Stimulated activated naive B cell treated with anti-CD40 and anti-IgM and Interleukin-4, amounts not matched to agents 10 μg/mL and 1 μg/mL and 100 μg/mL, for 72 hours (primary cell): ENCODE data around the gene PARG.
"Not testable (repeated sequence)": the region's sequence is repeated elsewhere in the genome, so short reads cannot be mapped to it uniquely, and the experiment has no call there.

Experiments used
- ATAC-seq, 2 donors: fragments of 150-1000 bp; cut with Tn5 transposase; replicated peaks; 2 replicates each; pipeline ENCODE4 v1.10.0; 2021; ENCODE audit warnings: moderate library complexity in 1 of 2
- DNase-seq: peaks from one replicate; pipeline ENCODE4 v3.0.0; 2021
- H3K27ac Mint-ChIP-seq: one replicate; pipeline ENCODE4 v1.8.0; 2022; ENCODE audit warnings: mild to moderate bottlenecking, mixed read lengths
- H3K27me3 Mint-ChIP-seq, 2 donors: one replicate each; pipeline ENCODE4 v1.8.0; 2022; ENCODE audit warnings: mixed read lengths in 2 of 2
- H3K36me3 Mint-ChIP-seq, 2 donors: one replicate each; pipeline ENCODE4 v1.8.0; 2022; ENCODE audit warnings: mixed read lengths in 2 of 2, mild to moderate bottlenecking in 1 of 2
- H3K4me1 Mint-ChIP-seq, 2 donors: one replicate each; pipeline ENCODE4 v1.8.0; 2022; ENCODE audit warnings: mixed read lengths in 2 of 2, mild to moderate bottlenecking in 1 of 2
- H3K4me3 Mint-ChIP-seq, 2 donors: one replicate each; pipeline ENCODE4 v1.8.0; 2022; ENCODE audit warnings: mild to moderate bottlenecking in 2 of 2, mixed read lengths in 2 of 2, moderate library complexity in 1 of 2
- H3K9me3 Mint-ChIP-seq, 2 donors: one replicate each; pipeline ENCODE4 v1.8.0; 2022; ENCODE audit warnings: mixed read lengths in 2 of 2, mild to moderate bottlenecking in 1 of 2

The PARG gene

DNA sequence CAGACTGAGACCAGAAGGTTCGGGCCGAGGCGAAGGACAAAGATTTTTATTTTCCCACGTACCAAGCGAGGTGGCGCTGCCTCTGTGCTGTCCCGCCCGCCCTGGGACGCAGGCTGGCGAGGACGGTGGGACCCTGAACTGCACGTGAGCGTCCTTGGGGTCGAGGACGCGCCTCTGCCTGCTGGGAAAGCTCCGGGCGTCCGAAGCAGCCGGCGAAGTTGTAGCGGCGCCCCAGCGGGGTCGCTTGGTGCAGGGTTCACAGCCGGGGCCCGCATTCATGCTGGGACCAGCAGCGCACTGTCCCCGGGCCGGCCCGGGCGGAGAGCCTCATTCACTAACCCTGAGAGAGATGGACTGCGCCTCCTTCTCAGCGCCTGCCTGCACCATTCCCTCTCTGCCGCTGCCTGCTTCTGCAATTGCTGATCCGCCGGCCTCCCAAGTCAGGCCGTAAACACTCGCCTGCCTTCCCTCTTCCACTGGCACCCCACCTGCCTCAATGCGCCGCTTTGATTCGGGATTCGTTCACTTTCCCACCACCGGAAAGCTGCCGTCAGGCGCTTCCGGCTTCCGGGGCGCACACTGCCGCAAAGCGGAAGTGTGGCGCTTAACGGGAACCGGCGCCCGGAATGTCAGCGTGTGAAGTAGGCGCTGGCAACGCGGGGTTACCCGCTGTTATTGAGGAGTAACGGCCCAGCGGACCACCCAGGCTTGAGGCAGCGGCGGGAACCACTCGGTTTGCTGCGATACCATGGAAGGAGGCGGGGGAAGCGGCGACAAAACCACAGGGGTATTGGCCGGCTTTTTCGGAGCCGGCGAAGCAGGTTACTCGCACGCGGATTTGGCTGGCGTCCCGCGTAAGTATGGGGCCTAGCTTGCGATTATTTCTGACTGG is at the start of gene PARG, which contains the start of gene TIMM23B:
Gene PARG (minus strand): TSS at position 581 of the 892 bp plus-strand sequence. CDS start 302 bp downstream, at position 279.
Gene TIMM23B (plus strand): TSS at position 607 of the 892 bp plus-strand sequence. CDS start 142 bp downstream, at position 749.
- ATAC-seq (peak; percentile 90 to 92), DNase-seq (peak; percentile 76)
- peaks cover 6 to 10% of the 10 kb centered on the region in 2 donors for H3K36me3 Mint-ChIP-seq
- peak within 1 kb of the TSS; percentile 94 for H3K27ac Mint-ChIP-seq
- H3K4me1 Mint-ChIP-seq = peaks cover 16 to 29% of the 10 kb centered on the region in 2 donors
- not testable (repeated sequence) for H3K9me3 Mint-ChIP-seq, H3K27me3 Mint-ChIP-seq
- peak within 1 kb of the TSS; percentile 99 to 100 for H3K4me3 Mint-ChIP-seq

DNA sequence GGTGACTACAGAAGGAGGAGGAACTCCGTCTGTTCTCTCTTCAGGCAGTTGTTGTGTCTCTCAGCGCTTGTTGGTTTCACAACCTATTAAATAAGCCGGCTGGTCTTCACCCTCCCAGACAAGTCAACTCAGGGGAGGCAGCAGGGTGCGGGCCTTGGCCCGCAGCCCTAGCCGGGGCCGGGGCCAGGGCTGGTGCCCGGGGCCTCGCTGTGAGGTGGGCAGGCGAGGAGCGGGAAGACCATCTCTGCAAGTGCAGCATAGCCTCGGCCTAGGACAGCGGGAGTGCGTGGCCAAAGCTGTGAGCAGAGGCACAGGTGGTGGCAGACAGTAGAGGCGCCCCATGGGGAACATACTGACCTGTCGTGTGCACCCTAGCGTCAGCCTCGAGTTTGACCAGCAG is 46.5 kb upstream of the PARG start, which contains the start of gene AGAP6:
Gene AGAP6 (plus strand): TSS at position 31 of the 400 bp plus-strand sequence. CDS start 310 bp downstream, at position 341.
- DNase-seq, ATAC-seq, H3K9me3 Mint-ChIP-seq, H3K4me3 Mint-ChIP-seq, H3K4me1 Mint-ChIP-seq, H3K27me3 Mint-ChIP-seq, H3K27ac Mint-ChIP-seq: not testable (repeated sequence)
- peaks cover 13 to 16% of the 10 kb centered on the region in 2 donors for H3K36me3 Mint-ChIP-seq

DNA sequence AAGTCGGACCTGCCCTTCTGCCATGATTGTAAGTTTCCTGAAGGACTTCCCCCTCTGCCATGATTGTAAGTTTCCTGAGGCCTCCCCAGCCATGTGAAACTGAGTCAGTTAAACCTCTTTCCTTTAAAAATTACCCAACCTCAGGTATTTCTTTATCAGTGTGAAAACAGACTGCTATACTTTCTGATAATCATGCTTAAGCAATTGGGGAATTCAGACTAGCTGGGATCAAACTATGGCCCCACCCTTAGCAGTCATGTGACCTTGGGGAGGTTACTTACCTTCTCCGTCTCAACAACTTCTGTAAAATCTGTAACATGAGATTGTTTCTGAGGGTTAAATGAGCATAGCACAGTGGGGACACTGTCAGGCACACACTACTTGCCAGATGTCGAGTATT is 45.4 kb upstream of the PARG start:
- H3K9me3 Mint-ChIP-seq, H3K27me3 Mint-ChIP-seq, H3K4me3 Mint-ChIP-seq, DNase-seq, H3K4me1 Mint-ChIP-seq, H3K27ac Mint-ChIP-seq, ATAC-seq: not testable (repeated sequence)
- H3K36me3 Mint-ChIP-seq = peaks cover 13 to 16% of the 10 kb centered on the region in 2 donors

DNA sequence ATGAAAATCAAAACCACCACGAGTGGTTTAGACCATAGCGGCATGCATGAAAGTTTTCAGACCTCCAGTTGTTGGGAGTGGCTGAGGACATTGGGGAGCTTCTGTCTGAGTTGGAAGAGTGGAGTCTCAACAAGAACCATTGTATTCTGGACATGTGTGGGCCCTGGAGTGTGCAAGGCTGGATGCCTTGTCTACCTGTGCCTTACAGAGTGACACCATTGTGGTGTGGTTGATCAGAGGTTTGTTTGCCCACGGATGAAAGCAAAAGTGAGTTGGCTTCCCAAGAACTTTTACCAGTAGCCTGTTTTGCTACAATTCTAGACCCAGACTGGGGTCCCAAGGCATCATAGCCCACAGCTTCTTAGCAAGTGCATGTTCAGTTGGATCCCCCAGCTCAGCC is 35.9 kb upstream of the PARG start:
- H3K4me1 Mint-ChIP-seq, H3K9me3 Mint-ChIP-seq, H3K27ac Mint-ChIP-seq, H3K4me3 Mint-ChIP-seq, H3K36me3 Mint-ChIP-seq, DNase-seq, ATAC-seq, H3K27me3 Mint-ChIP-seq: not testable (repeated sequence)

DNA sequence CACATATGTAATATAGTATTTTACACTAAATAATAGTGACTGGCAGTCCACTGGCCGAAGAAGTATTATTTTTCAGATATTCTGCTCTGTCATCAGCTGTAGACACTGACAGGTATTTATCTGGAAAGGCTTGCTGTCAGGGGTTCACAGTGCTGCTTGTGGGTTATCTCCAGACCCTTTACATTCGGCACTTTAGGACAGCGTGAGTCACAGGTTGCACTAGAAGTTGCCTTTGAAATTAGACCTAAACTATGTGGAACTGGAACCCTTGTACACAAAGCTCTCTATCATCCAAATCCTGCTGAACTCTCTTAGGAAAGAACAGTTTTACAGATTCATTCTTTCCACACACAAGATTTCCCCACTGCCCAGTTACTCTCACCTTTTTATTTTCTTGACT is 30.3 kb upstream of the PARG start:
- not testable (repeated sequence) for DNase-seq, H3K4me3 Mint-ChIP-seq, H3K27ac Mint-ChIP-seq, ATAC-seq, H3K36me3 Mint-ChIP-seq, H3K4me1 Mint-ChIP-seq, H3K9me3 Mint-ChIP-seq, H3K27me3 Mint-ChIP-seq

DNA sequence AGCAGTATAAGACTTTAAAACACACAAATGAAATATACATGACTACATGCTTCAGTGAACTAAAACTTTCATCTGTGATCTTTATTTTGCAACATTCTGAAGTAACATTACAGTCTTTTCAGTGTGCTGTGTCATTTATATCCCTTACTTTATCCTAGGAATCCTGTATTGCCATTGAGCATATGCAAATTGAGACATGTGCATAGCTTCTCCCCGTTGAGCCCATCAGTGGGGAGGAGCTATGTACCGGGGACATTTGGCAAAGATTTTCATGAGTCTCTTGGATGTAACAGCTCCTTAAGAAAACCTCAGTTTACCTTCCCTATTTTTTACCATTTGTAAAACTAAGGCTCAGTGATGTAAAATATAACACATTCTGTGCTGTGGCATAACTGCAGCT is 29.6 kb upstream of the PARG start:
- not testable (repeated sequence) for H3K4me1 Mint-ChIP-seq, H3K4me3 Mint-ChIP-seq, H3K9me3 Mint-ChIP-seq, H3K27ac Mint-ChIP-seq, DNase-seq, H3K27me3 Mint-ChIP-seq, ATAC-seq, H3K36me3 Mint-ChIP-seq

DNA sequence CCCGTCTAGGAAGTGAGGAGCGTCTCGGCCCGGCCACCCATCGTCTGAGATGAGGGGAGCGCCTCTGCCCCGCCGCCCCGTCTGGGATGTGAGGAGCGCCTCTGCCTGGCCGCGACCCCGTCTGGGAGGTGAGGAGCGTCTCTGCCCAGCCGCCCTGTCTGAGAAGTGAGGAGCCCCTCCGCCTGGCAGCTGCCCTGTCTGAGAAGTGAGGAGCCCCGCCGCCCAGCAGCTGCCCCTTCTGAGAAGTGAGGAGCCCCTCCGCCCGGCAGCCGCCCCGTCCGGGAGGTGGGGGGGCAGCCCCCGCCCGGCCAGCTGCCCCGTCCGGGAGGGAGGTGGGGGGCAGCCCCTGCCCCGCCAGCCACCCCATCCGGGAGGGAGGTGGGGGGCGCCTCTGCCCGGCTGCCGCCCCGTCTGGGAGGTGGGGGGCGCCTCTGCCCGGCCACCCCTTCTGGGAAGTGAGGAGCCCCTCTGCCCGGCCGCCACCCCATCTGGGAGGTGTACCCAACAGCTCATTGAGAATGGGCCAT is 28.6 kb upstream of the PARG start:
- peaks cover 14 to 15% of the 10 kb centered on the region in 2 donors for H3K36me3 Mint-ChIP-seq
- not testable (repeated sequence) for H3K27me3 Mint-ChIP-seq, DNase-seq, H3K4me1 Mint-ChIP-seq, H3K27ac Mint-ChIP-seq, H3K4me3 Mint-ChIP-seq, H3K9me3 Mint-ChIP-seq, ATAC-seq

DNA sequence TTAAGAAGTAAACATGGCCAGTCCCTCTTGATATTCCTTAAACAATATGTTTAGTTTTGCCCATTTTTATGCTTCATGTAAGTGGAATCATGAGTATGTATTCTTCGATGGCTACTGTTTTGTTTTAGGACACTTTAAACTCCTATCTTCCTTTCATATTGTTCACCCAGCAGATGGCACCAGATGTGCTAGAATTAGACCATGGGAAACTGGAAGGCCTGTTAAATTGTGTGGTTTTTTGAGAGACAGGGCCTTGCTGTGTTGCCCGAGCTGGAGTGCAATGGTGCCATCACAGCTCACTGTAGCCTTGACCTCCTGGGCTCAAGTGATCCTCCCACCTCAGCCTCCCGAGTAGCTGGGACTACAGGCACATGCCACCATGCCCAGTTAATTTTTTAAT is 11.3 kb upstream of the PARG start:
- not testable (repeated sequence) for H3K27me3 Mint-ChIP-seq, ATAC-seq, H3K27ac Mint-ChIP-seq, H3K9me3 Mint-ChIP-seq, H3K4me3 Mint-ChIP-seq, H3K4me1 Mint-ChIP-seq, DNase-seq
- peaks cover 7 to 13% of the 10 kb centered on the region in 2 donors for H3K36me3 Mint-ChIP-seq

DNA sequence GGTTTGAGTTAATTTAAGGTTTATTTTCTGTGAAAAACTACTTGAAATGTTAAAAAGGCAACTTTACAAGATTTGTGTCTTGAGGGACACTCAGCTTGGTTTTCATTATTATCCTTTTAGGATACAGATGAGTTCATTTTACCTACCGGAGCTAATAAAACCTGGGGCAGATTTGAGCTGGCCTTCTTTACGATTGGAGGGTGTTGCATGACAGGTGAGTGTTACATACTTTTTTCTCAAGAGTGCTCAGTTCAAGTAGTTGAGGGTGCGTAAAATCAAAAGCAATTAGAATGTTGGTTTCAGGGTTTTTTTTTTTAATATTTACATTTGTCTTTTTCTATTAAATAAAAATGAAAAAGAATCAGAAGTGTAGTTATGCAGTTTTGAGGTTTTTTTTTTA is 10.2 kb upstream of the PARG start:
- H3K4me3 Mint-ChIP-seq, H3K27ac Mint-ChIP-seq, ATAC-seq, H3K9me3 Mint-ChIP-seq, H3K4me1 Mint-ChIP-seq, H3K27me3 Mint-ChIP-seq, DNase-seq: not testable (repeated sequence)
- peaks cover 8 to 13% of the 10 kb centered on the region in 2 donors for H3K36me3 Mint-ChIP-seq

DNA sequence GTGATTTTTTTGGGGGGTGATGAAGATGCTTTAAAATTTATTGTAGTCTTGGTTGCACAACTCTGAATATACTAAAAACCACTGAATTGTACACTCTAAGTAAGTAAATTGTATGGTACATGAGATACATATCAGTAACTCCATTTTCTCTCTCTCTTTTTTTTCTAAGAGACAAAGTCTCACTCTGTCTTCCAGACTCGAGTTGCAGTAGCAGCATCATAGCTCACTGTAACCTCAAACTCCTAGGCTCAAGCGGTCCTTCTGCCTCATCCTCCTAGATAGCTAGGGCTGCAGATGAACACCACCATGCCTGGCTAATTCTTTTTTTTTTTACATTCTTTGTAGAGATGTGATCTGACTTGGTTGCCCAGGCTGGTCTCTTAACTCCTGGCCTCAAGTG is 6.9 kb upstream of the PARG start:
- H3K9me3 Mint-ChIP-seq, H3K27me3 Mint-ChIP-seq, DNase-seq, H3K4me1 Mint-ChIP-seq, H3K4me3 Mint-ChIP-seq, H3K27ac Mint-ChIP-seq, ATAC-seq: not testable (repeated sequence)
- H3K36me3 Mint-ChIP-seq = peaks cover 6 to 15% of the 10 kb centered on the region in 2 donors

DNA sequence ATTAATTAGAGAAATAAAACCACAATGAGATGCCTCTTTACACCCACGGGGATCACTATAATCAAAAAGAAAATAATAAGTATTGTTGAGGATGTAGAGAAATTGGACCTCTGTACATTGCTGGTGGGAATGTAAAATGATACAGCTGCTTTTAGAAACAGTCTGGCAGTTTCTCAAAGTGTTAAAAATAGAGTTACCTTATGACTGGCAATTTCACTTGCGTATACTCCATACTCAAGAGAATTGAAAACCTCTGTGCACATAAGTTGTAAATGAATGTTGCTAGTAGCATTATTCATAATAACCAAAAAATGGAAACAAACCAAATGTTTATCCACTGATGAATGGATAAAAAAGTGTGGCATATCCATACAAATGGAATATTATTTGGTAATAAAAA is 6.3 kb upstream of the PARG start:
- ATAC-seq = peak in 1 of 2 donors; percentile 42
- peaks cover 6 to 16% of the 10 kb centered on the region in 2 donors for H3K36me3 Mint-ChIP-seq
- not testable (repeated sequence) for H3K4me1 Mint-ChIP-seq, H3K27me3 Mint-ChIP-seq, DNase-seq, H3K9me3 Mint-ChIP-seq, H3K27ac Mint-ChIP-seq, H3K4me3 Mint-ChIP-seq

DNA sequence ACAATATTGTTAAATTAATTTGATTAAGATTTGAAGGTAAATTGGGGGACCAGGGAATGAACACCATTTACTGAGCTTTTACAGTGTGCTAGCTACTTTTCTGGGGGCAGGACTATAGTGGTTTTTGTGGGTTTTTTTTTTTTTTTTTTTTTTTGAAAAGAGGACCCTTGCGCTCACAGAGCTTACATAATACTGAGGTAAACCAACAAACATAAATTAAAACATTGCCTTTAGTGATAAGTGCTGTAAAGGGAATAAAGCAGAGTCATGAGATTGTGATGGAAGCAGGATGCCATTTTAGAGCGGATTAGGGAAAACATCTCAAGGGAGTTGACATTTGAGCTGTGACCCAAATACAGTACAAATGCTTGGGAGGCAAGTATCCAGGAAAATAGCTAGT is 1.8 kb upstream of the PARG start:
- H3K27ac Mint-ChIP-seq, DNase-seq, ATAC-seq, H3K9me3 Mint-ChIP-seq, H3K27me3 Mint-ChIP-seq: not testable (repeated sequence)
- peak overlapping the region in 1 of 2 donors; percentile 17 for H3K4me3 Mint-ChIP-seq
- H3K36me3 Mint-ChIP-seq = peaks cover 9 to 16% of the 10 kb centered on the region in 2 donors
- peaks cover 18 to 29% of the 10 kb centered on the region in 2 donors for H3K4me1 Mint-ChIP-seq

DNA sequence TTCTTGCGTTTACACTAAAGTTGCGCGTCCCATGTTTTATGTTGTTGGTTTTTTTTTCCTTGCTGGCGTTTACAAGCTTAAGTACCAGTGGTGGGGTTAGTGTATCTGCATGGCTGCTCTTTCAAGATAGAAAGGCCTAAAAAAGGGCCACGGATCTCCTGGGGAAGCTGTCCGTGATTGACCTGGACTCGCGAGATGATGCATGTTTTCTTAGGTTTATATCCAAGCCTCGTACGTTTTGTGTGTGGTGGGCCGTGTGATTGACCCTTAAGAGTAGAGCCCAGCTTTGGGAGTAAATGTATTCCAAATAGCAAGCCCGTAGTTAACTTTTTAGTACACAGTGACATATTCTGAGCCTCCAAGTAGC is 495 bp upstream of the PARG start:
- peaks cover 16 to 29% of the 10 kb centered on the region in 2 donors for H3K4me1 Mint-ChIP-seq
- DNase-seq, H3K9me3 Mint-ChIP-seq, H3K27me3 Mint-ChIP-seq: not testable (repeated sequence)
- H3K27ac Mint-ChIP-seq = peak overlapping the region; percentile 94
- ATAC-seq = peak; percentile 49 to 51
- H3K4me3 Mint-ChIP-seq = peak overlapping the region; percentile 99 to 100
- peaks cover 6 to 13% of the 10 kb centered on the region in 2 donors for H3K36me3 Mint-ChIP-seq

DNA sequence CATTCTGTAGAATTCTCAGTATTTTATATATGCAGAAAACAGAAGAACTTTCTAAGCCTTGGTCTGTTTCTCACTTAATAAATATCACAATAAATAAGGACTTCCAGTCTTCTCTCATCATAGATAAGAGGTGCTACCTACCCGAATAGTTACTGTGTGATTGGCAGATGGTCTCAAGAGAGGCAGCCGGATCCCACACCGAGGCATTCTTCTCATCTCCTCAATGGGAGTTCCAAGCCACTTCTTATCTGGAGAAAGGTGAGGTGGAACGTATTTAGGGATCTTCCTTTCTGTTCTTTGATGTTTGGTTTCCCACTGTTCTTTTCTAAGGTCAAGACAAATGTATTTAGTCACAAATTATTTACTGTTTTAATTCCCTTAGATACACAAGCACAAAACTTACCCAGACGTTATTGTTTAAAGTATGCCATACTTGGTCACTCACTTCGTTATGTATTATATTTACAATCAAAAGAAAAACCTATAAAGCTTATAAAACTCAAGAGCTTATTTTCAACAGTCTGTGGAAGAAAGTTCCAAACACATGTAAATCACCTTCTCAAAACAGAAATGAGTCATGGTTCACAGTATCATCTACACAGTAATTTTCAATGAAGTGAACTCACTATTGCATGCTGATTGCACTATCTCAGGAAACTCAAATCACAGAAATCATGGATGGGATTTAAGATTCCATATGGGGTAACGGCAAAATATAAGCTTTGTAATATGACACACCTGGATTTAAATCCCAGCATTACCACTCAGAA is 9.7 kb downstream of the PARG start:
- DNase-seq, H3K4me1 Mint-ChIP-seq, H3K27ac Mint-ChIP-seq, H3K27me3 Mint-ChIP-seq, H3K36me3 Mint-ChIP-seq, H3K4me3 Mint-ChIP-seq, ATAC-seq, H3K9me3 Mint-ChIP-seq: not testable (repeated sequence)
